Measurements from ENCODE around the gene KRT78. TPM values are rescaled to one million over a fixed set of nuclear protein-coding genes. Genes with fewer than 3 reads are reported as not detected.
A peak's percentile ranks its signal among the peaks of the same experiment; 100 is the strongest.
"Not testable (repeated sequence)": the region's sequence is repeated elsewhere in the genome, so short reads cannot be mapped to it uniquely, and the experiment has no call there.

Gene KRT78
- polyA plus RNA-seq, 5 donors = 0.16 TPM; not detected in 4

DNA sequence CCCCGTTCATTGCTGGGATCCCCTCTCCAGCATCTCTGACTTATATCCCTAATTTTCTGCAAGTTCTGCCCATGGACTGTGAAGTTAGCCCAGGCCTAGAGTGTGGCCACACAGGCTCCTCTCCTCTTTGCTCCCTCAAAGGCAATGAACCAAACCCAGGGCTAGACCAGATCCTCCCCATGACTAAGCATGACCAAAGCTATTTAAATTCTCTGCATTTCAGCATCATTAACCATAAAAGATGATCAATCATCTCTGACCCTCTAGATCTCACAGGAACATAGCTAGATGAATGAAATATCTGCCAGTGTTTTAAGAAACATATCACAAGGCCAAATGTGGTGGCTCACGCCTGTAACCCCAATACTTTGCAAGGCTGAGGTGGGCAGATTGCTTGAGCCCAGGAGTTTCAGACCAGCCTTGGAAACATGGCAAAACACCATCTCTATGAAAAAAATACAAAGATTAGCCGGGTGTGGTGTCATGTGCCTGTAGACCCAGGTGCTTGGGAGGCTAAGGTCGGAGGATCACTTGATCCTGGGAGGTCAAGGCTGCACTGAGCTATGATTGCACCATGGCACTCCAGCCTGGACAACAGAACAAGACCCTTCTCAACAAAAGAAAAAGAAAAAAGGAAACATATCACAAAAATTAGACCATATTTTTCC lies 50.7 kb downstream of the KRT78 start:
- no peak for DNase-seq

DNA sequence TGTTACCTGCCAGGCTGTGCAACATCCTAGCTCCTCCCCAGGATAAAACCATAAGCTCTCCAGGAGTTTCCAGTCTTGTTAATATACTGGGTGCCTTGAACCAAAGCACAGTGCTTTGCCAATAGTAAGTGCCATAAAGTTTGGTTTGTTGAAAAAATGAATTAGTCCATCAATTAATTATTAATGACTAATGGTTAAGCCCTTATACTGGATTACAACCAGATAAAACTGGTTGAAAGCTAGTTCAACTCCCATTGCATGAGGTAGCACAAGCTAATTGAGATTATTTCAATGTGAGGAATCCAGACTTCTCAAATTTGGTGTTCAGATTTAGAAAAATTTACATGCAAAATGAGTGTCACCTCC lies 51.3 kb downstream of the KRT78 start:
- DNase-seq = no peak

DNA sequence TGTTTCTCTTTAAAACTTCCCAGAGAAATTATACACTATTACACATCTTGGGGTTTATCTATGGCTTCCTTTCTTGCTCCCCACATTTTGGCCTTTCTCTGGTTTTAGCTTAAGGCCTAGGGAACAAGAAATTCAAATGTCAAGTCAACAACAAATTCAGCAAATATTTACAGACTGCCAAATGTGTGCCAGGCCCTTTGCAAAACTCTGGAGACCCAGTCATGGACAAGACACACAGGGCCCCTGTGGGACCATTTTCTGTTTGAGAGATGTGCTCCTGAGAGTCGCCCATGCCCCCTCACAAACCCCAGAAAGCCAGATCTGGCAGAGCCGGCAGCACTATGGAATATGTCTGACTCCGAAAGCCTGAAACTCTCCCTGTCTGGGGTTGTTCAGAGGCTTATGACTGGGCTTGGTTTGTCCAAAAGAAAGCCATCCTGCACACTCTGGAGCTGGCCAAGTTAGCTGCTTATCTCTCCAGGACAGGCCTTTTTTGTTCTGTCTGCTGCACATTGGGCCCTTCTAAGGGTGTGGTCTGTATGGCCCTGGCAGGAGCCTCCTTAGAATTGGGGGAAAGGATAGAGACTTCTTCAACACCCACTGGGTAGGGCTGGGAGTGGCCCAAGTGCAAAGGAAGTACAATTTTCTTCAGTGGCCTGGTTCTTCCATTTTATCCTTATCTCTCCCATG lies 51.8 kb downstream of the KRT78 start:
- no peak for DNase-seq

DNA sequence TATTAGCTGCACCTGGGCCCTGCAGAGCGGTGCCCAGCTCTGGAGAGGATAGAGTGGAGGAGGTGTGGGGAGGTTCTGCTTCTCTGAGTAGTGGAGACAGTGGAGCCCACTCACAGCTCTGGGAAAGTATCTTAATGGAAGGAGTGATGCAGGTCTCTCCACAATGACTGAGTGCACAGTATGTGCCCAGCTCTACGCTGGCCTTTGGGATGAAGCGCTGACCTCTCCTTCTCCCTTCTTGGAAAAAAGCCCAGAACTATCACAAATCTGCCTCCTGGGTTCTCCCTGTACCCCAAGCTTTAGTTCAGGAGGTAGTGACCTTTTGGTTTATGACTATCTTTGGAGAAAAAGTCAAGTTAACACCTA lies 52.4 kb downstream of the KRT78 start:
- DNase-seq = no peak

DNA sequence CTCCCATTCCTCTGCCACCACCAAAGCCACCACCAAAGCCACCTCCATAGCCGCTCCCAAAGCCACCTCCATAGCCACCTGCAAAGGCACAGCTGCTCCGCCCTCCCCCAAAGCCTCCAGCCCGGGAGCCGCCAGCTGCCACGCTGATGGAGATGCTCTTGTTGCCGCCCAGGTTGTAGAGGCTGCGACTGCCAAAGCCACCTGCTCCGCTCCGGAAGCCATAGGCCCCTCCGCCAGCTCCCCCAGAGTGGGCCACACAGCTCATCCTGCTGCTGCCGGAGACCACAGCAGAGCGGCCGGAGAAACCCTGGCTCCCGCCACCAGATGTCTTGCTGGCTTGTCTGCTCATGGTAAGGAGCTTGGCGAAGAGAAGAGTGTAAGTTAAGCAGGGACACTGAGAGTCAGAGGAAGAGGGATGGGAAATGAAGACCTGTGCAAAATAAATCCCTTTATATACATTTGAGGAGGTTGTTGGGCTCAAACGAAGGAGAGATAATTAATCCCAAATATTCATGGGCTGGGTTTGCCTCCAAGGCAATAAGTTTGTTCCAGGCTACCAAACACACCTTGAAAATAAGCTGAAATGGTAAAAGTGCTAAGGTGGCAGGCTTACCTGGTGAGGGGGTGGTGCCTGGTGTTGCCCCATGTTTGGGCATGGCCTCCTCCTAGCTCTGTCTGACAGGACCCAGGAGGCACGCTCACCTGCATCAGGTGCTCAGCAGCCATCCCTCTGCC lies 52.9 kb downstream of the KRT78 start, which contains the start of gene KRT3:
Gene KRT3 (minus strand): TSS at position 424 of the 735 bp plus-strand sequence. CDS start 75 bp downstream, at position 349.
- no peak for DNase-seq

DNA sequence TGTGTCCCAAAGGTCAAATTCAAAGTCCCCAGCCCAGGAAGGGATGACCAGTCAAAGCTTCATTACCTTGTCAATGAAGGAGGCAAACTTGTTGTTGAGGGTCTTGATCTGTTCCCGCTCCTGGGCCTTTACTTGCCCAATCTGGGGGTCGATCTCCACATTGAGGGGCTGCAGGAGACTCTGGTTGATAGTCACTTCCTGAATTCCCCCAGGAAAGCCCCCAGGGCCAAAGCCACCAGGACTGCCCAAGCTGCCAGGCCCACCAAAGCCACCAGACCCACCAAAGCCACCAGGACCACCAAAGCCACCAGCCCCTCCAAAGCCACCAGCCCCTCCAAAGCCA lies 53.5 kb downstream of the KRT78 start:
- not testable (repeated sequence) for DNase-seq

DNA sequence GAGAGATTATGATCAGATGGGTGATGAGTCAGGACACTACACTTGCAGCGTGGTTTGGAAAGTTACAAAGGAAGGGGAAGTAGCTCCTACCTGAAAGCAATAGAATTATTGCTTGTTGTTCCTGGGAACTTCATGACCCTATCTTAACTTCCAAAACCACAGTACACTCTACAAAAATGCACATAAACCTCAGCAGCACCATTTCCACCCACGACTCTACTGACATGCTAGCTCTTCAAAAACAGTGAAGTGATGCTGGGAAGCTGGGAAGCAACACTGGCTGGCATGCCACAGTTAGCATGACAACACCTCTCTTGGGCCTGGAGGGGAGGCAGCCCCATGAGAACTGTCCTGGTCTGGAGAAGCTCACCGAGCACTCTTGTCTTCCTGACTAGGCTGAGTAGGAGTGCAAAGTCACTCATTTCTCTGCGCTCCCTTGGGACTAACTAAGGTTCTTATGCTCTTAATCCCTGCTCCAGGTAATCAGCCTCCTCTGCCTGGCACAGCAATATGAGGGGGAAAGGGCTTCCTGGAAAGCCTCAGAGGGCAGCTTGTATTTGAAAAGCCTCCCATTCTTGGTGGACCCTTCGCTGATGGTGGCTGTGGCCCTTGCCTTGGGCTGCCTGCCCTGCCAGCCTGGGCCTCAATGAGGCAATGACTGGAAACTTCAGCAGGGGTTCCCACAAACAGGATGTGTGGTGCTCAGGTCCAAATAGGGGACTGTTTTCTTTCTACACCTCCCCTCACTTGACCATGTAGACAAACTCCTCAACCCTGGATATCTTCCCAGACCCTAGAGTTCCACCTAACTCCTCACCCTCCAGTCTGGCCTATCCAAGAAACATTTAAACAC lies 54.1 kb downstream of the KRT78 start:
- DNase-seq = no peak

DNA sequence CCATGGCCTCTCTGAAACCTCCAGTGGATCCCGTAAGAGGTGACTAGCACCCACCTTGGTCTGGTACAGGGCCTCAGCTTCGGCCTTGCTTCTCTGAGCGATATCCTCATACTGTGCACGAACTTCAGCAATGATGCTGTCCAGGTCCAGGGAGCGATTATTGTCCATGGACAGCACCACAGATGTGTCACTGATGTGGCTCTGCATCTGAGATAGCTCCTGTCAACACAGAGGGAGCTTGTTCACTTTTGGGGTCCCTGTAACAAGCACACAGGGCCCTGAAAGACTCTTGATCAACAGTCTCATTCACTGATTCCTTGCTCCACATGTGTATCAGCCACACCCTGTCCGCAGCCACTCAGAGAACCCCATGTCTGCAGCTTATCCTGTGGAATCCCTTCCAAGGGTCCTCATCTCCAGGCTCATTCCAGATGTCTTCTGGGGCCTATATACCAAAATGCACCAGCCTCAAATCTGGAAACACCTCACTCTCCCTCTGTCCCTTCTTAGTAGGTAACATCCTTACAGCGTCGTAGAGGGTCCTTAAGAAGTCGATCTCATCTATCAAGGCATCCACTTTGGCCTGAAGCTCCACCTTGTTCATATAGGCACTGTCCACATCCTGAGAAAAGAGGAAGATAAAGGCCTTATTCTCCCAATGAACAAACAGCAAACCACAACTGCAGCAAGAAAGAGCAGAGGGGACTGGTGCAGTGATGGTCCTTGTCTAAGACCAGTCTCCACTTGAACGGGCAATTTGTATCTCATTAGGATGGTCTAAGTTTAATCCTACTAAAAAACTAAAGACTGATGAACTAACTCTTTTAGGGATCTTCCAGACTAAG lies 56.4 kb downstream of the KRT78 start:
- no peak for DNase-seq

DNA sequence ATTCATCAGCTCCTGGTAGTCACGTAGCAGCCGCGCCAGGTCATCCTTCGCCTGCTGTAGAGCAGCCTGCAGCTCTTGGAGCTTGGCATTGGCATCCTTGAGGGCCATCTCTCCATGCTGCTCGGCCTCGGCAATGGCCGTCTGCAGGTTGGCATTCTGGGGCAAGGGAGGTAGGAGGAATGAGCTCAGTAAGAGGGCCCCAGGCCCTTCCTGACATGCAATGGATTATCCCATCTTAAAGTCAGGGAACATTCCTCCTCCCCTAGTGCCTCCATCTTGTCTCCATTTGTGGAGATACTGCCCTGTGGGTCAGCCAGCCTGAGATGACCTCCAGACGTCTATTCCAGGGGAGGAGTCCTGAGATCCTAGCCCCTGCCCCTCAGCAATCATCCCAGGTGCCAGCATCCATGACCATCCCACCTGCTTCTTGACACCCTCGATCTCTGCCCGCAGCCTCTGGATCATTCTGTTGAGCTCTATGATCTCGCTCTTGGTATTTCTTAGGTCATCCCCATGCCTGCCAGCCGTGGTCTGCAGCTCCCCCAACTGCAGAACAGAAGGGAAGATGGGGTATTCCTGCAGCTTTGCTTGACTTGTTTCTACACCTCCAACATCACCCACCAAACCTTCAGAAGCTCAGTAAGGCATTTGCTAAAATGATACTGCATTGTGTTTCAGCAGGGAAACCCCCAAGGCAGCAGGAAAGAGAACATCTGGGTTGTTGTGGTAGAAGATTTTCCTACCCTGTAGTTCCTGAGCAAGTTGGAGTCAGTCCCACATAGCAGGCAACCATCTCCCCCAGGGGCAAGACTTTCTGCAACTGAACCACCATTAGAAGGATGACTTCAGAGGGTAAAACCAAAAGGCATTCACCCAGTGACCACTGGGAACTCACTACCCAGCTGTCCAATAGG lies 57.3 kb downstream of the KRT78 start:
- DNase-seq = no peak

DNA sequence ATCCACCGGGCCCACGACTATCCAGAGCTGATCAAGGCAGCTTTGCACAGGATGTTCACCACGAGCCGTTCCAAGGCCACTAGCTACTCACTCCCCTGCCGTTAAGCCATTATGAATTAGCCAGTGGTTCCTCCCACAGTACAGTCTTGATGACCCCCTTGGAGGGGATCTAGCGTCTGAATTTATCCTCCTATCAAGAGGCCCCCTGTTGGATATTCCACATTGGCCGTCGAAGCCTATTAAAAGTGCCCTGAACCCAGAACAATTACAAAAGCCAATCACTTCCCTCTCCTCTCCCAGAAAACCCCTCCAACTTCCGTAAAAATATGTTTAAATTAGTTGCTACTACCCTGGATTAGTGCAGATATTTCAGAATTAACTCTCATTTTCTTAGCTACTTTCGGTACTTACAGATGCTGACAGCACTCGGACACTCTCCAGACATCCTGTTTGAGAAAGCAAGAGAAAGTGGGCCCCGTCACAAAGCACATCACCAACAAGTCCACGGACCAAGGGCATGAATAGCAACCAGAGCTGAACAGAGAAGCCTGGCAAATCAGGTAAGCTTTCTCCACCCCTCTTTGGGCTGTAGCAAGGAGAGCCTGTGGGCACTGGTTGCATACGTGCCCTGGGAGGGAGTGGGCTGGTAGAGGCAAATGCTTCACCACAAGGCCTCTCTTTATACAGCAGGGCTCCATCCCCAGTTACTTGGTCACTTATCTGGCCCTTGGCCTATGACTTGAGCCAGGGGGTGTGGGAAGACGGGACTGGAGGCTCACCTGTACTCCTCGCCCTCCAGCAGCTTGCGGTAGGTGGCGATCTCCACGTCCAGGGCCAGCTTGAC lies 58.1 kb downstream of the KRT78 start:
- DNase-seq = no peak

DNA sequence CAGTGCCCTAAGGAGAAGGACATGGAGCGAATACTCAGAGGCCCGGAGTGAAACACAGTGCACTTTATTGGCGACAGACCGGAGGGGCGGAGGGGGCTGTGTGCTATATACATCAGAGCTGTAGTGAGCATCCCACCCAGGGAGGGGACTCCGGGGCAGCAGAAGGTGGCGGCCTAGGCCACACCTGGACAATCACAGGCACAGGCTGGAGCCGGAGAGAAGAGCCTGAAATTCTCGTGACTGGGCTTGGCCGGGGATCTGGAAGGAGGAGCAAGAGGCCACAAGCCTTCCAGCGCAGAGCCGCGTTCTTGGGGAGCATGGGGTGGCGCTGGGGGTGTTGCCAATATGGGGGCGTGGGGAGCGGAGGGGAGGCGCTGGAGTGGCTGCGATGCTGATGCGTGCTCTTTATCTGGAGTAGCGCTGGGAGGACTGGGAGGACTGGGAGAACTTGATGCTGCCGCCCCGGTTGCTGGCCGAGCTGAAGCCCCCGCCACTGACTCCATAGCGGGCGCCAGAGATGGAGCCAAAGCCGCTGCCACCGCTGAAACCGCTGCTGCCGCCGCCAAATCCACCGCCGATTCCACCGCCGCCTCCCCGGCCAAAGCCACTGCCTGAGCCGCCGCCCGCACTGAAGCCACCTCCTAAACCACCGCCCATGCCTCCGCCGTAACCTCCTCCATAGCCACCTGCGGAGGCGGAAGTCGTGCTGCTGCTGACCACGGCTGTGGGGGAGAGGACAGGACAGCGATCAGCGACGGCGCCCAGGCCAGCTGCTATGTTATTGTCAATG lies 59.0 kb downstream of the KRT78 start:
- DNase-seq = peak in 1 of 2 donors; percentile 2

DNA sequence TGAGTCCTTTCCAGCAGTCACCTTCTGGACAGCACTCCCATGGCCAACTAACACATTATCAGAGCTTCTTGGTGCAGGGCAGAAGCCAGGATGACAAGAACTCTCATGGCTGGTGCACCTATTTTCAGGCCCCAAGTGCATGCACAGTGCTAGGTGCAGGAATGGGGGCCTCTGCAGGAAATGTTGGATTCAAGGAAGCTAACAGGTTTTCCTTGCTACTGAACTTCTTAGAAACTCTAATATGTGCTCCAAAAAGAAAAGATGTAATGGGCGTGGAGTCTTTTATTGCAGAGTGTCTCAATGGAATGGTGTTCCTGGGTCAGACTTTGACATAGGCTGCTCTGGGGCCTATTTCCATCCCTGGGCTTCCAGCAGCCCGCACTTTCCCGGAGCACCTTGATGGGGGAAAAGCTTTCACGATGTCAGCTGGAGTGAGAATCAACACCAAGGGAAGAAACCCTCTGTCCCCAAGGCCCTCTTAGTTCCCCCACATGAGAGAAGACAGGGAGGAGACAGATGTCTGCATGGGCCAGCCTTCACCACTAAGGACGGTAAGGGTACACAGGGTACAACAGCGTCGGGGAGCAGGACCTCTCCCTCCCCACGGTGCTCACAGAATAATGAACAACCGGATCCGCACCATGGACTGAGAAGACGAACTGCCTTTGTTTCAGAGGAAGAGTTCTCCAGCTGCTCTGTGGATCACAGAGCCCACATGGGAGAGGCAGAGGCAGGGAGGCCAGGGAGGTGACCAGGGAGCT lies 59.7 kb downstream of the KRT78 start:
- no peak for DNase-seq

DNA sequence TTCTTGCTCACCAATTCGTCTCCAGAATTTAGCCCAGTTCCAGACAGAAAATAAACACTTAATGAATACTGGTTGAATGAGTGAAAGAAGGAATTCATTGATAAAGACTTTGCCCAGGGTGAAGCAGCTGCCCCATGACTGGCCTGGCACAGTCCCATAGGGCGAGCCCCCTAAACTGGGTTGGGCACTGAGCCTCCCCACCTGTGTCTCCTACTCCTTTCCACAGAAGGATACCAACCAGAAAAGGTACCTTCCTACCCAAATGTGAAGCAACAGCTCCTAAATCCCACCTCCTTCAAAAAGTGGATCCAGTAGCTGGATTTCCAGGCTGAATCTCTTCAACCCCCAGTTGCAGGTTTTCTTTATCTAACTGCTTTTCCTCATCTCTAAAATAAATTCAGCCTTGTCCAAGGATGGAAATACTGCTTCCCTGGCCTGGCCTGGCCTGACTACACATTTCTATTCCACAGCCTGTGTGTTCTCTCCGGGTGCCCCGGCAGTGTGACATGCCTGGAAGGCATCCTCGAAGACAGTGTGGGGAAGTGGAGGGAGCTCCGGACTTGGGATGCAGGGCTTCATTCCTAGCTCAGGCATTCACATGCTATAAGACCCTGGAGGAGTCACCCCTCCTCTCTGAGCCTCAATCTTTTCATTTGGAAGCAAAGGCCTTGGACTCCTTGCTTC lies 60.5 kb downstream of the KRT78 start:
- DNase-seq = no peak

Data from right lung (tissue), 5 donors.